ENCODE data around the gene FHAD1.

Gene FHAD1

GRCh38 chr1:15324869-15325335 is 77.9 kb downstream of the FHAD1 start:
- no peaks in the 10 kb centered on the region for H3K4me1 Mint-ChIP-seq (ENCODE audit: low read depth)
- no peak overlapping the region for H3K4me3 Mint-ChIP-seq
- no peaks in the 10 kb centered on the region for H3K9me3 Mint-ChIP-seq (ENCODE audit: low read depth)
- H3K27me3 Mint-ChIP-seq: peaks cover 3% of the 10 kb centered on the region
- H3K27ac Mint-ChIP-seq: no peak overlapping the region
- H3K36me3 Mint-ChIP-seq: no peaks in the 10 kb centered on the region

- H3K27me3 Mint-ChIP-seq: peaks cover 6% of the 10 kb centered on the region
- no peaks in the 10 kb centered on the region for H3K36me3 Mint-ChIP-seq
- no peak overlapping the region for H3K4me3 Mint-ChIP-seq
- no peaks in the 10 kb centered on the region for H3K9me3 Mint-ChIP-seq (ENCODE audit: low read depth)
- no peak overlapping the region for H3K27ac Mint-ChIP-seq
- no peaks in the 10 kb centered on the region for H3K4me1 Mint-ChIP-seq (ENCODE audit: low read depth)
Observed at GRCh38 chr1:15325375-15326085, 78.5 kb downstream of the FHAD1 start.

GRCh38 chr1:15326691-15327588 is 79.9 kb downstream of the FHAD1 start:
- H3K4me3 Mint-ChIP-seq: no peak overlapping the region
- no peak overlapping the region for H3K27ac Mint-ChIP-seq
- no peaks in the 10 kb centered on the region for H3K36me3 Mint-ChIP-seq
- no peaks in the 10 kb centered on the region for H3K9me3 Mint-ChIP-seq (ENCODE audit: low read depth)
- H3K27me3 Mint-ChIP-seq: peaks cover 6% of the 10 kb centered on the region
- no peaks in the 10 kb centered on the region for H3K4me1 Mint-ChIP-seq (ENCODE audit: low read depth)

- Mint-ChIP-seq H3K9me3 (ENCODE audit: low read depth) (no peaks in the 10 kb centered on the region), H3K4me1 (ENCODE audit: low read depth) (no peaks in the 10 kb centered on the region), H3K27ac (no peak overlapping the region), H3K36me3 (no peaks in the 10 kb centered on the region), H3K27me3 (peaks cover 6% of the 10 kb centered on the region), H3K4me3 (no peak overlapping the region)
Observed at GRCh38 chr1:15328351-15329103, 81.5 kb downstream of the FHAD1 start.

- Mint-ChIP-seq H3K4me3 (no peak overlapping the region), H3K36me3 (no peaks in the 10 kb centered on the region), H3K9me3 (ENCODE audit: low read depth) (no peaks in the 10 kb centered on the region), H3K27me3 (peaks cover 6% of the 10 kb centered on the region), H3K27ac (no peak overlapping the region), H3K4me1 (ENCODE audit: low read depth) (no peaks in the 10 kb centered on the region)
Observed at GRCh38 chr1:15329104-15329820, 82.2 kb downstream of the FHAD1 start.

GRCh38 chr1:15330028-15330427 is 83.0 kb downstream of the FHAD1 start:
- Mint-ChIP-seq H3K9me3 (ENCODE audit: low read depth) (no peaks in the 10 kb centered on the region), H3K27ac (no peak overlapping the region), H3K27me3 (peaks cover 6% of the 10 kb centered on the region), H3K4me3 (no peak overlapping the region), H3K36me3 (no peaks in the 10 kb centered on the region), H3K4me1 (ENCODE audit: low read depth) (no peaks in the 10 kb centered on the region)

GRCh38 chr1:15331180-15331579 is 84.2 kb downstream of the FHAD1 start:
- Mint-ChIP-seq H3K27ac (no peak overlapping the region), H3K4me3 (no peak overlapping the region), H3K9me3 (ENCODE audit: low read depth) (no peaks in the 10 kb centered on the region), H3K36me3 (no peaks in the 10 kb centered on the region), H3K4me1 (ENCODE audit: low read depth) (no peaks in the 10 kb centered on the region), H3K27me3 (peaks cover 6% of the 10 kb centered on the region)

GRCh38 chr1:15331734-15332133 is 84.7 kb downstream of the FHAD1 start:
- Mint-ChIP-seq H3K9me3 (ENCODE audit: low read depth) (no peaks in the 10 kb centered on the region), H3K36me3 (no peaks in the 10 kb centered on the region), H3K4me1 (ENCODE audit: low read depth) (no peaks in the 10 kb centered on the region), H3K4me3 (no peak overlapping the region), H3K27ac (no peak overlapping the region), H3K27me3 (peaks cover 6% of the 10 kb centered on the region)

- Mint-ChIP-seq H3K27me3 (peaks cover 6% of the 10 kb centered on the region), H3K4me1 (ENCODE audit: low read depth) (no peaks in the 10 kb centered on the region), H3K4me3 (no peak overlapping the region), H3K36me3 (no peaks in the 10 kb centered on the region), H3K9me3 (ENCODE audit: low read depth) (no peaks in the 10 kb centered on the region), H3K27ac (no peak overlapping the region)
Observed at GRCh38 chr1:15332525-15332924, 85.5 kb downstream of the FHAD1 start.

GRCh38 chr1:15332952-15333715 is 86.1 kb downstream of the FHAD1 start:
- Mint-ChIP-seq H3K4me1 (ENCODE audit: low read depth) (no peaks in the 10 kb centered on the region), H3K27ac (no peak overlapping the region), H3K9me3 (ENCODE audit: low read depth) (no peaks in the 10 kb centered on the region), H3K27me3 (peaks cover 6% of the 10 kb centered on the region), H3K36me3 (no peaks in the 10 kb centered on the region), H3K4me3 (no peak overlapping the region)

- H3K4me3 Mint-ChIP-seq: no peak overlapping the region
- H3K27me3 Mint-ChIP-seq: peaks cover 3% of the 10 kb centered on the region
- no peaks in the 10 kb centered on the region for H3K4me1 Mint-ChIP-seq (ENCODE audit: low read depth)
- H3K36me3 Mint-ChIP-seq: no peaks in the 10 kb centered on the region
- no peak overlapping the region for H3K27ac Mint-ChIP-seq
- H3K9me3 Mint-ChIP-seq (ENCODE audit: low read depth): no peaks in the 10 kb centered on the region
Observed at GRCh38 chr1:15334995-15335394, 88.0 kb downstream of the FHAD1 start.

- Mint-ChIP-seq H3K9me3 (ENCODE audit: low read depth) (no peaks in the 10 kb centered on the region), H3K4me3 (no peak overlapping the region), H3K36me3 (no peaks in the 10 kb centered on the region), H3K27ac (no peak overlapping the region), H3K4me1 (ENCODE audit: low read depth) (no peaks in the 10 kb centered on the region), H3K27me3 (peaks cover 3% of the 10 kb centered on the region)
Observed at GRCh38 chr1:15336866-15337265, 89.8 kb downstream of the FHAD1 start.

GRCh38 chr1:15337656-15338402 is 90.8 kb downstream of the FHAD1 start:
- no peaks in the 10 kb centered on the region for H3K36me3 Mint-ChIP-seq
- H3K4me1 Mint-ChIP-seq (ENCODE audit: low read depth): no peaks in the 10 kb centered on the region
- H3K27ac Mint-ChIP-seq: no peak overlapping the region
- no peaks in the 10 kb centered on the region for H3K9me3 Mint-ChIP-seq (ENCODE audit: low read depth)
- H3K27me3 Mint-ChIP-seq: peaks cover 6% of the 10 kb centered on the region
- no peak overlapping the region for H3K4me3 Mint-ChIP-seq
